HG03521 (cell line): ENCODE measurements around the gene SORCS2.

Source experiments
- ATAC-seq: cut with Tn5 transposase; IDR thresholded peaks from one replicate; pipeline ENCODE4 v1.9.1; 2021; ENCODE audit warnings: mild to moderate bottlenecking, moderate library complexity; ENCODE audit not compliant: unreplicated experiment

Gene SORCS2

DNA sequence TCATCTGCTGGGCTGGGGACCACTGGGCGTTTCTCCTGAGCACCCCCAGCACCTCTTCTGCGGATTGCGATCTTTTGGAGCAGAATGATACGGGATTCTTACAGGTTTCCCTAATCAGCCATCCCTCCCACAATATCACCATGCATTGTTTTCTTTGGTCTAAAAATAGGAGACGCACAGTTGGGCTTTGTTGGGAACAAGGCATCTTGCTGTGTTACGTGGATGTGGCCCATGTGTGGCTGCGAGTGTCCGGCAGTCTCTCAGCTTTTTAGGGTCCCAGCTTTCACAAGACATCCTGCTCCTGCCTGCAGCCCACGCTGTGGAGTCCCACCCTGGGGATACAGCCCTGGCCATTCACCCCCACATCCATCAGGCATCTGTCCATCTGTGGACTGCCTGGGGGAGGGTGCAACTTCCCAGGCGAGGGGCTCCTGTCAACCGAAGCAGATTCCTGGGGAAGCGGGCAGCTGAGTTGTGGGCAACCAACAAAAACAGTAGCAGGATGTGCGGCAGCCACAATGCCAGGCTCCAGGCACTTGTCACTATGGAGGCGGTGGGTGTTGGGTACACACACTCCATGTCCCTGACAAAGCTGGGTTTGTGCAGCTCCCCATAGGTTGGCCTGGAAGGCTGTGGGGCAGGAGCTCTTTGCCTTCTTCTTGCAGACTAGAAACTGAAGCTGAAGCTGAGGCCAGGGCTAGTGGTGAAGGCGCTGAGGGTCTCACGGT is 427.9 kb downstream of the SORCS2 start:
- ATAC-seq: no peak

DNA sequence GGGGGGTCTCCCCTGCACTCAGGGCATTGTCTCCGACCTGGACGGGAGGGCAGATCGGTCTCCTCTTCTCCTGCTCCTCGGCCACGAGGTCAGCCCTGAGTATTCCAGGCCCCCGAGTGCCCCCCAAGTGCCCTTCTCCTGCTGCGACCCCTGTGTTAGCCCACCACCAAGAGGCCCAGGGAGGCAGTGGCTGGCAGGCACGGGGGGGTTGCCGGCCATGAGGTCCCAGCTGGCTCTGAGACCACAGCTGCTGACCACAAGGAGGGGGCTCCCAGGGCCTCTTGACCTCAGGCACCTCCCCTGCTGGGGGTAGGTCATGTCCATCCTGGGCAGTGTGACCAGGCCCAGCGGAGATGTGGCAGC is 428.5 kb downstream of the SORCS2 start:
- ATAC-seq: no peak

DNA sequence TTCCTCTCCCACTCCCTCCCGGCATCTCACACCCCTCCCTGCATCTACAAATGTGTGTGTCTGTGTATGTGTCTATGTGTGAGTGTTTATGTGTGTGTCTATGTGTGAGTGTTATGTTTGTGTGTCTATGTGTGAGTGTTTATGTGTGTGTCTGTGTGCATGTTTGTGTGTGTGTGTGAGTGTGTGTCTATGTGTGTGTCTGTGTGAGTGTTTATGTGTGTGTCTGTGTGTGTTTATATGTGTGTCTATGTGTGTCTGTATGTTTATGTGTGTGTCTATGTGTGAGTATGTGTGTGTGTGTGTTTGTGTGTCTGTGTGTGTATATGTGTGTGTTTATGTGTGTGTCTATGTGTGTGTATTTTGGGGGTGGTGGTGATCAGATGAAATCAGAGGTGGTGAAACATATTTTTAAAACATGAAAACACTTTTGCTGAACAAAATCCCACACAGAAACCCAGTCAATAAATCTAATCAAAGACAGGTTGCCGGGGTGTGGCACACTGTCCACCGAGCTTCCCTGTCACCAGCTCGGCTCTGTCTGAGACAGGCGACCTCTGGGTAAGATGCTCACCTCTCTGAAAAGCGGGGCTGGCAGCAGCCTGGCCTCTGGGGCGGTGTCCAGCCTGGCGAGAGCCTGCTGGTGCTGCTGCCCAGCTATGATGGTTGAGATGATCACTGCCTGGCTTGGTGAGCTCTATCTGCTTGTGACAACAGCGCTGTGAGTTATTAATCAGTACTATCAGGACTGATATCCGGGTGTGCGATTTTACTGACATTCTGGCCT is 429.1 kb downstream of the SORCS2 start:
- ATAC-seq: no peak

DNA sequence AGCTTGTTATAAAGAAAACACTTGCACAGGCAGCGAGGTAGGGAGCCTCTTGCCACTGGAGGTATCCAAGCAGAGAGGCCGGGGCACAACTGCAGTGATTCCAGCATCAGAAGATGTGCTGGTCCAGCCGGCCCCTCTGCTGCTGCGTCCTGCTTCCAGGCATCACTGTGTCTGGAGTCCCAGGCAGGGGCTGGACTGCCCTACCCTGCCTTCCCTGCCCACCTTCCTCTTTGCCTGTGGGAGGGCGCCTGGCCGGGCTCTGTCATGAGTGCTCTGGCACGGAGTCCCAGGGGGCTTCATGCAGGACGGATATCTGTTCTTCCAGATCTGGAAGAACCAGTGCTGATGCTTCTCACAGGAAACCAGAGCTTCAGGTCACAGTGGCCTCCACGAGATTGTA is 430.0 kb downstream of the SORCS2 start:
- no peak for ATAC-seq

DNA sequence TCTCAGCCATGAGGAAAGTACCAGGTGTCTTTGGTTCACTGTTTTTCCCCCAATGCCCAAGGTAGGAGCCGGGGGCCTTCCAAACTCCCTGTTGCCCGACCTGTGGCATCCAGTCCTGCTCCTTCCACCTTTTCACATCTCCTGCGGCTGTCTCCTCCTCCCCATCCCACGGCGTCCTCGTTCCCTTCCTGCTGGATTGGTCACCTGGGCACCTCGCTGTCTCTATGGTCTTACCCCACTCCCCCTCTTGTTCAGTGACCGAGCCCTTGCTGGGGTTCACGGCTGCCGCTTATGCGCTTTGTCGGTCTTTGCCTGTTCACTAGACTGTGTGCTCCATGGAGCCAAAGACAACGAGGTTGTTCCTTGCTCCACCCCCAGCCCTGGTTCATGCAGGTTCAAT is 431.1 kb downstream of the SORCS2 start:
- ATAC-seq: no peak

DNA sequence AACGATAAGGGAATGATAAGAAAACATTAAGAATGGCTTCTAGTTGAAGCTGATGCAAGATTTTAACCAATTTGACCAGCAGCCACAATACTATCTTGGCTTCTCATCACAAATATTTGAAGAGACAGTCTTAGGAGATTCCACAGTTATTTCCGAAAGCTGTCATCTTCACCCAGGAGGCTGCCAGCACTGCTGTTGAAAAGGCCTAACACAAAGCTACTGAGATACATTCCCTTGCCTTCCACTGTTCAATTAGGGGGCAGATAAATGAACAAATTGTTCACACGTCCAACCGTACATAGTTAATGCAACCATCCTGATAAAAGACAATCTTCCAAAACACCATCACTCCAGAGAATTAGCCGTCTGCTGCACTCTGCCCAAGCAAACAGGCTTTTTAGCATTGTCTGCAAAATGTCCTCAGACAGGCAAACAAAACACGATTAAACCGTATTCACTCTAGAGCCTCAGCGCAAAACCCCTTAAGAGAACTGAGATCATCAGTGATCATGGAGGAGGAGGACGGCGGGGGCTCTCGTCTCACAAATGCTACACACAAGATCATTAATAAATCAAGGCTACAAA is 432.1 kb downstream of the SORCS2 start:
- no peak for ATAC-seq

DNA sequence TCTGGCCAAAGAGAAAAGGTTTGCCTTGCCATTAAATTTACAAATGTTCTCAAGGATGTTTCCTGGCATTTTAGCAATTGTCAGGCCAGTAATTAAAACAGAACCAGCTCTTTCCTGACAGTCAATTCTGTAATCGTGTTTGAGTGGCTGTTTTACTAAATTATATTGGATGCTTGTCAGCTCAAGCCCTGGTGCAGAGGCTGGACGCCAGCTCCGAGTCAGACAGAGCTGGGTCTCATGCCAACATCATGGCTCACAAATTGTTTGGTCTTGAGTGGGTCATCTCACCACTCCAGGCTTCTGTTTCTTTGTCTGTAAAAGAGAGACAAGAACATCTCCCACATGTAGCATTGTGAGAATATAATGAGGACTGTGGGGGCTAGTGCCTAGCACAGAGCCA is 432.7 kb downstream of the SORCS2 start:
- no peak for ATAC-seq

DNA sequence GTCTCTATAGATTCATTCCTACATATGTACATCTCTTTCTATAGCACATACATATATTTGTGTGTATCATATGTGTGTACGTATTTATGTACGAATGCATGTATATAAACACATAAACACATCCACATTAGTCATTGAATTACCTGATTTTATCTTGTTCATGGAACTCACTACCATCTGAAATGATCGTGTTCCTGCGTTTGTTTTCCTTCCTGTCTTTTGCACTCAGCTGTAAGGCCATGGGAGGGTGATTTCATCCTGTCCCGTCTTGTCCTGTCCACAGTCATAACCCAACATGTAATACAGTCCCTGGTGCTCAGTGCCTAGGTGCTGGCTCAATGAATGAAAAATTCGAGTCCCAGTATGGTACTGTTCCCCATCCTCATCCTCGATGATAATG is 434.2 kb downstream of the SORCS2 start:
- no peak for ATAC-seq

DNA sequence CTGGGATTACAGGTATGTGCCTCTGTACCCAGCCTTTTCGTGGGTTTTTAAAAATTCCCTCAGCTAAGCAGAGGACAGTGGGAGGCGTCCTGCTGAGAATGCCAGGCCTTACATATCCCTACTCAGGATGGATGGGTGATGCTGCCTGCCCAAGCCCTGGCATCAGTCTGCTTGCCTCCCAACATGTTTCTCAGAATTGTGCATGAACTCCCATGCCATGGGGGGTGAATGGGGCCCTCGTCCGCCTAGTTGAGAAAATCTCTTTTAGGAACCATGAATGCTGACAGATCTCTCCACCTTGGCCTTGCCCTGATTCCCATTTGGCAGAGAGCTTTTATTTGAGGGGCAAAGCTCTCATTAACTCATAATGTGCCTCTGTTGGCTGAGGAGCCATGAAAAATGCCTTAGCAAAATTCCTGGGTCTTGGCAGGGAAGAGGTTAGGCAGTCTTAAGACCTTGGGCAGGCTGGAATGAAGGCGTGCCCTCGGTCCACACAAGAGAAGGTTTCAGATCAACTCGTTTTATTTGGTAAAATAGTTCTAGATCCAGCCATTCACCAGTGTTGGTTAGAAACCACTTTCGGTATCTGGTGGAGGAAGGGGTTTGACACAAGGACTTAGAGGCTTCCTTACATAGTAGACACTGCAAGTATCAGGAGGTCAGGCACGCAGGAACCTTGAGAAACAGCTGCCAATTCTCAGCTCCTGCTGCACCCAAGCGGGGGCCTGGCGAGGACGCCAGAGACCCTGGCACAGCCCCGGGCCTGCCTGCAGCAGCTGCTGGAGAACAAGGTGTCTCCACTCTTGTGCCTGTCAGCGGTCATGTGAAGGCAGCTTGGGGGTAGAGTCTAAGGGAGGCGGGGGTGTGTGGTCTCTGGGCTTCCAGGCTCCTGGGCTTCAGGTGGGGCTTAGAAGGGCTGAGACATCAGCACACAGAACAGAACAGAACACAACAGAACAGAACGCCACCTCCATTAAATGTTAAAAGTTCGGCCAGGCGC is 435.2 kb downstream of the SORCS2 start:
- ATAC-seq: no peak

DNA sequence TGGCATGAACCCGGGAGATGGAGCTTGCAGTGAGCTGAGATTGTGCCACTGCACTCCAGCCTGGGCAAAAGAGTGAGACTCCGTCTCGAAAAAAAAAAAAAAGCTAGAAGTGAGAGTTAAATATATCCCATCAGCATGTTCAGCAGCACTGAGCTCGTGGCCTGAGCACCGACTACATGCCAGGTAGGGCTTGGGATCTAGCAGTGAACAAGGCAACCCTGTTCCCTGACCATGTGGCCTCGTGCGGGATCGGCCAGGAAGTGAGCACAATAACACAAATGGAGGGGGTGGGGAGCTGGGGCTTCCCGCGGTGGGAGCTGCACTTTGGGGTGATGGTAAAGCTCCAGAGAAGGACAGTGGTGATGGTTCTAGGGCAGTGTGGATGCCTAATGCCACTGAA is 436.1 kb downstream of the SORCS2 start:
- no peak for ATAC-seq

DNA sequence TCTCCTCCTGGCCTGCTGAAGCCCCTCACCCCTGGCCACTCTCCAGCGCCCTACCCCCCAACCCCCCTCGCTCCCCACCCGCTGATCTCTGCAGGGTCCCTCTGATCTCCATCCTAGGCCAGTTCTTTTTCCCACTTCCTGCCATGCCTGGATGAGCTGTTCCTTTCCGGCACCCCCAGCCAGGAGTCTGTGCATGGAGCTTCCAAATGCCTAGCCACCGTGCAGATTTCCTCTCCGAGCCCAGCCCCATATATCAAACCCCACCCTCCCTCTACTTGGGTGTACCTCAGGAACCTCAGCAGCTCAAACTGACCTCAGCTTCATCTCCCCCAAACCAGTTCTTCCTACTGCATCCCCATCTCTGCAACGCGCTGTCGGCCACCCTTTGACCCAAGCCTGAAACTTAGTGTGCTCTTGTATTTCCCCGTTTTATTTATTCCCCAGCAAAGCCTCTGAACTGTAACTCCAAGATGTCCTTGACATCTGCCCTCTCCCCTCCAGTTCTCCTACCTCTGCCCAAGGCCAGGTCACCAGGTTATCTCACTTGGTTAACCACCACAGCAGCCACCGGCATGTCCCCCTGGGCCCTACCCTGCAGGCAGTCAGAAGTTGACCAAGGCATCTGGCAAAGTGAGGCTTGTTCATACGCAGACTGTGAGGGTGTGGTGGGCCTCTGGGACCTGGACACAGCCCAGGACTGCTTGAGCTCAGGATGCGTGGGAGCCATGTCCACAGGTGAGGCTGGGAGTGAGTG is 437.3 kb downstream of the SORCS2 start:
- no peak for ATAC-seq

DNA sequence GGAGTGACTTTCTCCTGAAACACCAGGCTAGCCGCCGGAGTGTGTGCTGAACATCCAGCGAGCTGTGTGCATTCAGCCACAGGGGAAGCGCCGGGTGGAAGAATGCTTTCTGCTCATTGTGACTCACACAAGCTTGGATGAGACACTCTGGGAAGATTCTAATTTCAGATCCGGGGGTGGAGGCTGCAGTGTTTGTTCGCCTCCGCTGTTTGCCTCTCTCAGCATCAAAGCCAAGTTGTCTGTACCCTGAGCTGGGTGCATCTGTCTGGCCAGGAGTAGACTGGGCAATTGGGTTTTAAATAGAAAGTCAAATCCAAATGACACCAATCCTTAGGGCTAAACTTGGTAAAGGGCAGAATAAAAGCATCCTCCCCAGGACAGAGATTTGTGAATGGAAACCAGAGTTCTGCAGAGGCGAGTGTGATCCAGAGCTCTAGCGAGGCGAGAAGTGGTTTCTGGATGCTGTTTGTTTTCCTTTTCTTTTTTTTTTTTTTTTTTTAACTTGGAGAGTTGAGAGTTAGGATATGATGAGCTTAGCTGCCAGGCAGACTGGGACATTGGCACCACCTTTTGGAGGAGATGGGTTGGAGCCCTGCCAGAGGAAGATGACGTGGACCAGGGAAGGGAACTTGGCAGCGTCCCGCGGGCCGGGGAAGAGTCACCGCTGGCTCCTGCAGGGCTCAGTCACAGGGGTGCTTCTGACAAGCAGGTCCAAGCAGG is 438.4 kb downstream of the SORCS2 start:
- ATAC-seq: no peak

DNA sequence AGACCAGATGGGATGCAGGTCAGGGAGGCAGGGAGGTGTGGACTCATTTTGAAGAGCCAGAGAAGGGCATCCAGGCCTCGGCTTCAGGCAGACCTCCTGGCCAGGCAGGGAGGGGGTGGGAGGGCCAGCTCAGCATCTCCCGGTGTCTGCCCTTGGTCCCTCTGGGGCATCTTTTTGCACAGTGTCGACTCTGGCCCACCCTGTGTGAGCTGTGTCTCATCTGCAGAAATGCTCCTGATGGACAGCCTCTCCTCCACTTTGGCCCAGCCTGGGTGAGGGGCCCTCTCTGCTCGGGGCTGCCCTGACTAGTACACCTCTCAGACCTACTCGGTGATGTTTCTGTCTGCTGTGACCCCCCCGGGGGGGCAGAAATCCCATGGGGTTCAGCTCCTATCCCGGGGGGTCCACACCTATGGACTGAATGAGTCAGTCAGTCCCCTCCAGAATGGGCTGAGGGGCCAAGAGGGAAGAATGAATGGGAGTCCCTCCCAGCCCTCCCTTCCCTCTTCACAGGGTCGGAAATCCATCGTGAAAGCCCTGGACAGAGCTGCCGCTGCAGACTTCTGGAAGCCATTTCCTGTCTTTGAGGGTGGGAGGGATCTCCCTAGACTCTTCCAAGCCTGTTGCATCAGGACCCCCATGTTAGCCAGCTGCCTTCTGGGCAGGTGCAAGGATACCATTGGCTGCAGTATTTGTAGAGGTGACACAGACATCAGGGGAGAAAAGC is 439.1 kb downstream of the SORCS2 start:
- no peak for ATAC-seq

DNA sequence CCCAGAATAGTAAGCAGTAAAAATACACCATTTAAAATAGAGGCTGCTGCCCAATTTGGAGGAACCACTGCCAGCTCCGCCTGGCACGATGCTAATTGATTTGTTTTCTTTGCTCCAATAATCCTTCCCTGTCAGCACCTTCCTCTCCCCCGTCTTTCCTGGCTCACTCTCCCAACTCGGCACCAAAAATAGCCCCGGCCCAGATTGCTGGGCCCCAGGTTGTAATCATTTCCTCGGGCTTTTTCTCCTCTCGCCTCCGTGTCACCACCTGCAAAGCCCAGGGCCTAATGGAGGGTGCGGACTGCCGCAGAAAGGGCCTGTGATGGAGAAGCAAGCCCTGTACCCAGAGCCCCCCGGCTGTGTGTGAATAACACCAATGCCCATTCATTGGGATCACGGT is 440.0 kb downstream of the SORCS2 start:
- ATAC-seq: no peak

DNA sequence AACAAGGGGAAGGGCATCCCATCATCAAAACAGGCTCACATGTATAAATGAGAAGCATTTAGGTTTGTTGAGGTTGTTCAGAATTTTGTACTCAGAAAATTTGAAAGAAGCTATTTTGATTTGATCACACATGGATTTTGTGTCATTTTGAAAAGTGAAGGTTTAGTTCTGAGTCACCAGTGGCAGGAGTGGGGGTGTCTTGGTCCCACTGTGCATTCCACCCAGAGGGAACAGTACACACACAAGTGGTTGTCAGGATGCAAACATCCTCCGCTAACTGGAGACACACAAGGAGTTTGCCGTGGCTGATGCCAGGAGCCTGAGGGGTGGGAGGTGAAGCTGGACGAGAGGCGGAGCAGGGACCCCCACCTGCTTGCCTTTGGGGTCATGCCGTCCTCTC is 440.6 kb downstream of the SORCS2 start:
- no peak for ATAC-seq

DNA sequence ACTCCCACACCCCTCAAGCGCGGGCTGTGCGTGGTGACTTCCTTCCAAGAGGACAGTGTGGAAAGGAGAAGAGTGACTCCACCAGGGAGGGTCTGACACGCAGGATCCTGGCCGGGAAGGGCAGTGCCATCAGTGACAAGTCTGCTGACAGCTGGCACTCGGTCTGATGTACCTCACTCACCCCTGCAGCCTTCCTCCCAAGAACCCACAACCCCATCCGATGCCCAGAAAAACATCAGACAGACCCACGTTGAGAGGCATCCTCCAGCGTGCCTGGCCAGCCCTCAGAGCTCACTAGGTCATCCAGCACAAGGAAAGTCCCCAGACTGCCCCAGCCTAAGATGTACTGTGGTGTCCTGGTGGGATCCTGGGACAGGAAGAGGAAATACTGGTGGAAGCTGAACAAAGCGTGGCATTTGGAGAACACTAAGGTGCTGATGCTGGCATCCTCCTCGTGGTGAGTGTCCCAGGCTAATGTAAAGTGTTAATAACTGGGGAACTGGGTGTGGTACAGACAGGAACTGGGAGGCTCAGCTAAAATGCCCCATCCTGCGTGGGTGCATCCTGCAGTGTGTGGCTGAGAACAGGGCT is 442.4 kb downstream of the SORCS2 start:
- no peak for ATAC-seq

DNA sequence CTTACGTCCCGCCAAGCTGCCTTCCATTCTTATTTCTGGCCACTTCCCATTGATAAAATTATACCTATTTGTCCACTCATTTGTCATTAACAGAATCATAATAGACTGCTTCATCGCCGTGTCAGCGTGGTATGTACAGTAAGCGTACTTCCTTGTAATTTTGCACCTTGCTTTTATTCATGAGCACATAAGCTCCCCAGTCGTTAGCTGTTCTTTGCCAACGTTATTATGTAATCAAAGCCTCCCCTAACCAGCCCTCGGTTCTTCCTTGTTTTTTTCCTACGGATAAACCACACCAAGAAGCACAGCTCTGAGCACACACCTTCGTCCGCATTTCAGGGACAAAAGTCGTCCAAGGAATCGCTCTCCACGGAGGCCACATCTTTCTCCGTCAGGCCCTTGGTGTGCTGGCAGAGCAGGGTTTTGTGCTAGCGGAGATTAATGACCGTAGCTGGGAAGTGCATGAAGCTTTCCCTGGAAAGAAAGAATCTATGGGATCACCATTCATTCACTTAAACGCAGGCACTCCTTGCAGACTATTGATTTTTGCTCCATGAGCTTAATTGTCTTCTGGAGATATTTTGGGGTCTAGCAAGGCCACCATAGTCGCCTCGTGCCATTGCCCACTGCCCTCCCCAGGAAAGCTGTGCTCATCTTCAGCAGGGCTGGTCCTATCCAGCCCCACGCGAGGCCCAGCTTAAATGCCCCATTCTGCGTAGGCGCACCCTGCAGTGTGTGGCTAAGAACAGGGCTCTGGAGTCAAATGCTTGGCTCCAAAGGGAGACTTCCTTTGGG is 443.3 kb downstream of the SORCS2 start:
- no peak for ATAC-seq

DNA sequence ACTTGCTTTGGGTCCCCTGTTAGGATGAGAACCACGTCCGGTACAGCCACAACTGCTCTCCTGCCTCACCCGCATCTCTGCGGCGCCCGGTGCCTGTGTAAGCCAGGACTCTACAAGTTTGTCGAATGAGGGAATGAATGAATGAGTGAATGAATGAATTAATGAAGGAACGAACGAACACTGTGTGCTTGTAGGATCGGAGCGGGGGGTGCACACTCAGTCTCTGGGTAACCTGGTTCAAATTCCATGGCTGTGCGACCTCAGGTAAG is 443.8 kb downstream of the SORCS2 start:
- ATAC-seq: no peak
